Left colon (tissue), 2 donors: ENCODE data around the gene MREG. TPM values are rescaled to one million over a fixed set of nuclear protein-coding genes. Genes with fewer than 3 reads are reported as not detected.
A peak's percentile ranks its signal among the peaks of the same experiment; 100 is the strongest.
"Not testable (repeated sequence)": the region's sequence is repeated elsewhere in the genome, so short reads cannot be mapped to it uniquely, and the experiment has no call there.

ENCODE experiments used
- ATAC-seq: fragments of 200-7000 bp; cut with Tn5 transposase; one replicate; pipeline ENCODE4 v1.9.1; 2020; ENCODE audit warnings: mild to moderate bottlenecking, moderate library complexity
- DNase-seq, 2 donors: peaks; one replicate each; pipeline ENCODE4 v3.0.0-alpha.2; 2020
- intact Hi-C, 2 donors: fragments of 100-400 bp; cut with DNase I in 1 of 2; cut with micrococcal nuclease in 1 of 2; formaldehyde crosslinking; loops; one replicate each; pipeline versions ENCODE4 v1.11.2 to v1.14.0; 2022; cut with DNase I, micrococcal nuclease
- total RNA-seq, 2 donors: library from RNA; stranded (reverse); fragmentation: NEBNext Ultra II Directional; extraction: Animal tissue kit (Norgen Biotek cat#: 25700); gene quantifications; one replicate each; pipeline ENCODE4 v1.2.1, GENCODE V29; 2021
- donor health status: DM: no; HTN: no; CAD: no.
- donor health status: DM: yes; HTN: yes; CAD: no.

Gene MREG
- total RNA-seq, 2 donors from 2014 or later: 8.9 to 12.4 TPM

DNA sequence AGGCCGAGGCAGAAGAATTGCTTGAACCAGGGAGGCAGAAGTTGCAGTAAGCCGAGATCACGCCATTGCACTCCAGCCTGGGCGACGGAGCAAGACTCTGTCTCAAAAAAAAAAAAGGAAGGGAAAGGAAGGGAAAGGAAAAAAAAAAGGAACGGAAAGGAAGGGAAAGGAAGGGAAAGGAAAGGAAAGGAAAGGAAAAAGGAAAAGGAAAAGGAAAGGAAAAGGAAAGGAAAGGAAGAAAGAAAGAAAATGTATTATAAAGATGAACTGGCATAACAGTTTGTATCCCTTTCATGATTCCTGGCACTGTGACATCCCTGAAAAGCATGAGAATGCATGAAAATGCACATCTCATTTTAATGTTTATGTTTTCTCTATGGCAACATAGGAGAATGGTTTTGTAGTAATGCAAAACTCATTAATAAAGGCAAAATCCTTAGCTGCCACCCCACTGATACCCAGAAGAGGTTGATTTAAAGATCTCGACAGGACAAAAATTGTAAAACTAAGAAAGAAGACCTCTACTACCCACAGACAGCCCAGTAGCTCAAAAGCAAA lies 11.5 kb upstream of the MREG start:
- intact Hi-C loops: no loop called here
- no peak for DNase-seq
- ATAC-seq: no peak

DNA sequence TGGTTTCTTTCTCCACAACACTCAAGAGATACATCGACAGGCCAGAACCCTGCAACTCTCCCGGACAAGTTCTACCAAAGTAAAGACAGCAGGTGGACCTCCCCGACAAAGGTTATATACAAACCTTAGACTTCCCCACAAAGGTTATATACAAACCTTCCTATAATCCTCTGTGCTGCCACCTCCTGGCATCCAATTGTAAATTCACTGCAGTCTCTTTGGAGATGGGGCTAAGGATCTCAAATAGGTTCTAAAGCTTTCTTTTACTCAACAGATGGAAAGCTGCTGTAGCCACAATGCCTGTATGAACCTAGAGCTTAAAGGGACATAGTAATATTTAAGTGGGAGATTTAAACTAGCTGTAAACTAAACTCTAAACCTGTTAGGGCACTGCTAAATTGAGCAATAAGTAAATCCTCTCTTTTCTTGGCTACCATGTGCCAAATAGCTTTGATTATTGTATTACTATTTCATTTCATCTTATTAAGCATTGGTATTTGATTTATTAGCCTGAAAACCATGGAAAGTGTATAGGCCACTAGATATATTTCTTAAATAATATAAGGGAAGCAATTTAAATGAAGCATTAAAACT lies 9.8 kb upstream of the MREG start:
- peak in 1 of 2 donors; percentile 49 for DNase-seq
- ATAC-seq: peak; percentile 81
- intact Hi-C loops: no loop called here

DNA sequence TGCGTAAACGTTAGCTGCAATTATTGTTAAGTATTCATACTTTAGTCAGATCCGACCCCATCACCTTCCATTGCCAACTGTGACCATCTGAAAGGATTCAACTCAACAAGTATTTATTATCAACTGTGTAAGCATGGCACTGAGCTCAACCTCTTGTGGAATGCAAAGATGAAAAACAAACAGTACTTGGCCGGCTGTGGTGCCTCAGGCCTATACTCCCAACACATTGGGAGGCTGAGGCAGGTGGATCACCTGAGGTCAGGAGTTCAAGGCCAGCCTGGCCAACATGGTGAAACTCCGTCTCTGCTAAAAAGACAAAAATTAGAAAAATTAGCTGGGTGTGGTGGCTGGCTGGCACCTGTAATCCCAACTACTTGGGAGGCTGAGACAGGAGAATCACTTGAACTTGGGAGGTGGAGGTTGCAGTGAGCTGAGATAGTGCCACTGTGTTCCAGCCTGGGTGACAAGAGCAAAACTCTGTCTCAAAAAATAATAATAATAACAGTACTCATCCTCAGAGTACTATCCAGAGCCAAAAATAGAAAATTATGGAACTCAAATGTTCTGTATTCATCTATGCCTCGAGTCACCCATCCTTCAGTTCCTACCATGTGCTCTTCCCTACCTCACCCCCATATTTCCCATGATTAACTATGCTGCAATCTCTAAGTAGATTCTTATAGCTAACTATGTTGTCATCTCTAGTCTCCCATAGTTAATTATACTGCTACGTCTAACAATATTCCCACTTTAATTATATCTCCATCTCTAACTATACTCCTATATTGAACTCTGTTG lies 8.6 kb upstream of the MREG start:
- no peak for DNase-seq
- intact Hi-C loops: no loop called here
- ATAC-seq: no peak

DNA sequence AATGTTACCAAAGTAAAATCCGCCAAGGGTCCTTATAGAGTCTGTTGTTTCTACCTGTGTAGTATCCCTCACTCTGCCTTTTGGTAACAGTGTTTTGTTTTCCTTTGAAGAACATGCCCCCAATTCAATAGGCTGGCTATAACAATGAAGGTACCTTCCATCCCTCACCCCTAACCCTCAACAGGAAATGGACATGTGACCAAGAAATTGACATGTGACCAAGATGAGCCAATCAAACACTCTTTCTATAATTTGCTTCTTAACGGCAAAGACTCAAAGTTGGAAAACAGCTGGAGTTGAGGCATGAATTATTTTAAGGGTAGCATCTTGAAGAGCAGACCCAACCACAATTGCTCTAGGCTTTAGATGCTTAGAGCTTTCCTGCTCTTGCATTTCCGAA lies 5.4 kb upstream of the MREG start:
- intact Hi-C loops: no loop called here
- DNase-seq: no peak

DNA sequence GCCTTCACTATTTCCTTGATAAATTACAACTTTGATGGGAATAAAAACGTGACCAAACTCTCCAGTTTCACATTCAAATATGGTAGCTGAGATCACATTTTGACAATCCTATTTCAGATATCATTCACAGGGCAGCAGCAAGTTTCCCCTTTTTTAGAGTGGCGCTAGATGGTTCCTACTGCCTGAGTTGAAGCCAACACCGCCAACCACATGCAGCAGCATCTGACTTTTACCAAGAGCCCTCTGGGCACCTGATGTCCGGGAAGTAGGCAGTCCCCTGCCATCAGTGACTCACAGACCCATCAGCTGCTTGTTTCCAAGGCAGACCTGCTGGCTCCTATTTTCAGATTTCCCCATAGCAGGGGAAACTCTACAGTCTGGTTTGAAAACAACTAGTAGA lies 4.0 kb upstream of the MREG start:
- ATAC-seq (no peak), DNase-seq (no peak)
- intact Hi-C loops: no loop called here

More for the DNA sequence above, 5.4 kb upstream of the MREG start:
- no peak for ATAC-seq

DNA sequence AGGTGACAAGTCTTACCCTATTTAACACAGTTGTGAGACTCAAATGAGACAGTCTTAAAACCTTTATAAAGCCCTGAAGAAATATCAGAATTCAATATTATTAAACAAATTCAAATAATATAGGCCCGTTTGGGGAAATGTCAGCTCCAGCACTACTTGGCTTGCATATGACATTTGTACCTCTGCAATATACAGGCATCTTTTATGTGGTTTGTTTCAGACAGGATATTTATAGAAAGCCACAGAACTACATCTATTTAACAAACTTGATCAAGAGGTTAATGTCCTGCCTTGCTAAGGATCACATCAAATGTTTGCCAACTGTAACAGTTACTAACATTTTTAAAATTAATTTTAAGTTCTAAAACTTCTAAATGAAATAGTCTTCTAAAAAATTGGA lies 3.2 kb upstream of the MREG start:
- intact Hi-C loops: no loop called here
- DNase-seq (no peak), ATAC-seq (no peak)

DNA sequence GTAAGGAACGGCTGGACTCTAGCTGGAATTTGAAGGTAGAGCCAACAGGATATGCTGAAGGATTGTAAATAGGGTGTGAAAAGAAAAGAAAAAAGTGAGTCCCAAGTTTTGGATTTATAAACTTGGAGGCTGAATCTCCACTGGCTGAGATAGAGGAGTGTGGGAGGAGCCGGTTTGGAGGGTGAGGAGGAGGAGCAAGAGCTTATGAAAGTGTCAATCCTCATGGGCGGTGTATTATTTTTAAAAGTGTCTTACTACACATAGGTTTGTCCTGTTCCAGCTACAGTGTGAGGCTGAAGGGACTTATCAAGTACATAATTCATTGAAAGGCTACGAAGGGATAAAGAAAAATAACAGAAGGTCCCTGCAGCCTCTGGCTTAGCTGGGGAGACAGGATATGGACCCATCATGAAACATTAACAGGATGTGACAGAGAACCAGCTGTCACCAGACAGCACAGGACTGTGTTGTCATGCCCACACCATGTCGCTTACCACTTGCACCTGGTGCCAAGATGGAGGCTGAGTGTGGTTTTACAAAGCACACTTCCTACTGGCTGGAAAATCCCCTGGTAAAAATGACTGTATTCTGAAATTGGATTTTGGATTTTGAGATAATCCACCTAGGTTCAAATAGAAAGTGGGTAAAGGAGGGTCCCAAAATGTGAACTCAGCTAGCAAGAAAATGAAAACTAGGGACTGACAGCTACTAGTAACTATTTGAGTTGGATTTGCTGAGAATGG lies 2.5 kb upstream of the MREG start:
- intact Hi-C loops: no loop called here
- no peak for DNase-seq
- ATAC-seq: no peak

DNA sequence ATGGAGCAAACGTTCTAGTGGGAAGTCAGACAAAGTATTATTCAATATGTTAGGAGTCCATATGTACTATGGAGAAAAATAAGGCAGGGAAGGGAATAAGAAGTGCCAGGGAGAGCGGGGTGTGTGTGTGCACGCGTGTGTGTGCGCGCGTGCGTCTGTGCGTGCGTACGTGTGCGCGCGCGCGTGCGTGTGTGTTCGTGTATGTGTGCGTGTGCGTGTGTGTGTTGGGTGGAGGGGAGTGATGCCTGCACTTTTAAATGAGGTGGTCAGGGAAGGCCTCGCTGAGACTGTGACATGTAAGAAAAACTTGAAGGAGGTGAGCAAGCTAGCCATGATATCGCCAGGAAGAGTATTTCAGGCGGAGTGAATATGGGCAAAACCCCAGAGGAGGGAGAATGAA lies 1.6 kb upstream of the MREG start:
- DNase-seq (no peak), ATAC-seq (no peak)
- intact Hi-C loops: no loop called here

DNA sequence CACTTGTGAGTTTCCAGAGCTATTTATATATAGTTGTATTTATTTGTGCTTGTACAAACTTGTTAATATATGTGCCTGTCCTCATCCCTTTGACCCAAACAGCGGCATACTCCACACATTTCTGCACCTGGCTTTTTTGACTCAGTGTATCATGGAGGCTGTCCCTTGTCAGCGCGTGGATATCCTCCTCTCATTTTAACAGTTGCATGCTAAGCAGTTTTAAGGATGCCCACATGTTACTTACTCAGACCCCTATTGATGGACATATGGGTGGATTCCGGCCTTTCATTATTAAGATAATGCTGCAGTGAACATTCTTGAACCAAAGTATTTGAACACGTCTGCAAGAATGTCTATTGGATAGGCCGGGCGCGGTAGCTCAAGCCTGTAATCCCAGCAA lies 655 bp upstream of the MREG start:
- DNase-seq (no peak), ATAC-seq (no peak)
- intact Hi-C loops: no loop called here

DNA sequence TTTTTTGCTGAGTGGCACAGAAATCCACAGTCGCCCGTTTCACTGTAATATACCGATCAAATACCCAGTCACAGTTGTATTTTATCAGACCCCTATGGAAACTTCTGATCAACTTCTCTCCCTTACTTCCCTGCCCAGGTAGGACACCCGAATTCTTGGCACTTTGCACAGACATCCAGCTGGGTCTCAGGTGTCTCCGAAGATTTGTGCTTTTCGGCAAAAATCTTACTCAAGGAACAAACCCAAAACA lies 596 bp downstream of the MREG start:
- intact Hi-C loops: no loop called here
- DNase-seq (no peak), ATAC-seq (peak; percentile 19)

DNA sequence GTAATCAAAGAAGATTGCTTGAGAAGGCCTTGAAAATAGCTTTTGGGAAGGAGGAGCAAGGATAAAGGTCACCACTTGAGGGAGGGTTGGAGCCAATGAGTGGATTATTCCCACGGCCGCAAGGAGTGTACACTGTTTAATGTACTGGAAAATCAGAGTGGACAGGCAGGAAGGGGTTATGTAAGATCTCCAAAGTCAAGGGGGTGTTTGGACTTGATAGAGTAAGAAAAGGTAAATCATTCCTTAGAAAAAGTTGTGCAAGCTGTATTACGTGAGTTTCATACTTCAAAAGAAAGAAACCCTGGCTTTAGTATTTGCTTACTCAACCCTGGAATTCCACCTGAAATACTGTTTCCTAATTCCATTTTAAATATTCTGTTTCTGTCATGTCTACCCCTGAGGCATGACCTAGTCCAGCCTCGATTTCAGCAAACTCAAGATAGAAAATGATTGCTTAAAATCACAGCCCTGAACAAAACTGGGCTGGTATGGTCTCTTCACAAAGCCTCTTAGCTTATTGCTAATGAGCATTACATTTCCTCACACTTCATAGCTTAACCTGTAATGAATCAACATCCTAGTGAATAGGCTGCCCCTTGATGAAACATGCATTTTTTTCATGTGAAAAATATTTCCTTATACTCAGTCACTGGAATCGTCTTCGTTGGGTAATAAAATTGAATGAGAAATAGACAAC lies 1.1 kb downstream of the MREG start:
- DNase-seq (no peak), ATAC-seq (peak; percentile 63)
- intact Hi-C loops: no loop called here

DNA sequence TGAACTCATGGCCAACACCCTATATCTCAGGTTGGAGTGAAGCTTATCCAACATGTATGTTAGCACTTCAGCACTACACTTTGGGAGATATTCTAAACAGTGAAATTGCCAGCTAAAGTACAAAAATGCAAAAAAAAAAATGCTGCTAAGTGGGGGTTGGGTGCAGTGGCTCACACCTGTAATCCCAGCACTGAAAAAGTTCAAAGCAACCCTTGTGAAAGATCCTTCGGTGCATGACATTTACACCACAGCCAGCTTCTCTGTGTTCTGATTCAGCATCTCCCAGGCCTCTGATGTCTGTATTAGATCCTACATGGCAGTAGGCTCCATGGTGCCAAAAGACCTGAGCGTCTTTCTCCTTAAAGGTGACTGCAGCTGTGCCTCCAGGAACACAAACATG lies 4.1 kb downstream of the MREG start:
- DNase-seq, intact Hi-C loops, ATAC-seq: not testable (repeated sequence)

DNA sequence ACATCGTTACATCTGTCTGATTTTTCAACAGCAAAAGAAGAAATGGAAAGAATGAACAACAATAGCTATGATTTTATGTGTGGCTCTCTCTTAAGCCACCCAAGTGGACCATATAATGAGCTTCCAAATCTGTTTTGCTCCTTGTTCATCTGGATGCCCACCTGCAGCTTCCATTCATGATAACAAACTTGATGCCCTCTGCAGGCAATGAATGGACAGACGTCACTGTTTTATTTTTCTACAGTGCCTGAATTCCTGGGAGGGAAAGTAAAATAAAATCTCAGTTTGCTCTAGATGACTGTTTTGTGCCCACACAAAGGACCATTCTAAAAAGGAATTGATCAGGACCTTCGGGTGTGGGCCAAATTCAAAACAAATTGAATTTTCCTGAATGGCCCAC lies 5.0 kb downstream of the MREG start:
- ATAC-seq (no peak), DNase-seq (no peak)
- intact Hi-C loops: no loop called here

DNA sequence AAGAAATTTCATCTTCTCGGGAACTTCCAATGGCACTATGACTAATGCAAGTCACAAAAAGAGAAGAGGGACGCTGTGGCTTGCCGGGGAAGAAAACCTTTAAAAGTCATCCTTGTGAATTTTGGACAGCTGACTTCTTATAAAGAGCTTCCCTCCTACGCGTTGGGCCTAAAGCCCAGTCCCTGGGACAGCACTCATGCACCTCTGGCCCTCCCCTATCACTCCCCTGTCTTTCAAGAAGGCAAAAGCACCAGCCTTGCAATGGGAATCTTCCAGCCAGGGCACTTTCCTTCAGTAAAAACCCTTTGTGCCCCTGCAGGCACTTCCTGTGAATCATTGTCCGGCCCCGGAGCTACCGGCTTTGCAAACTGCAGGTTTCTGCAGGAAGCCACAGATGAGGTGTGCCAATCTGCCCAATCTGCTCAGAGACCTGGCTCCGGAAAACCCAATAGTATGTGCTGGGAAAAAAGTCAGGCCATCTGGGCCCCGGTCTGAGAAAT lies 7.1 kb downstream of the MREG start:
- DNase-seq (no peak), ATAC-seq (no peak)
- intact Hi-C loops: no loop called here

DNA sequence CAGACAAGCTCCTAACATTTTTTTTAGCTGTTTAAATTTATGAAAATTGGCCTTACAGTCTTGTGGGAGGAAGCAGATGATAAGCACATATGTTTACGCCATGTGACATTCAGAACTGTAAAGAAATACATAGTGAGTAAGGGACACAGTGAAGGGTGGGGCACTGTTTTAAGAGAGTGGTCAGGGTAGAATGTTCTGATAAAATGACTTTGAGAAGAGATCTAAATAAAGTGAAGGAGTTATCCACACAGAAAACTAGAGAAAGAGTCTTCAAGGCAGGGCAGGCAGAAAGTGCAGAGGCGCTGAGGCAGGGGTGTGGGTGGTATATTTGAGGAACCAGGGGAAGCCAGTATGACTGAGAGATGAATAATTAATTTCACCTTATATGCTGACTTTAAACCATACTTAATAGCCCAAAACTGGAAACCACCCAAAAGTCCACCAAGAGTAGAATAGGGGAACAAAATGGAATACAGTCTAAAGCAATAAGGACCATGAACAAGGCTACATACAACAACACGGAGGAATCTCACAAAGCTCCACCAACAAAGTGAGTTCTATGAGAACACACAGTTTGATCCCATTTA lies 8.6 kb downstream of the MREG start:
- DNase-seq (no peak), ATAC-seq (no peak)
- intact Hi-C loops: no loop called here

DNA sequence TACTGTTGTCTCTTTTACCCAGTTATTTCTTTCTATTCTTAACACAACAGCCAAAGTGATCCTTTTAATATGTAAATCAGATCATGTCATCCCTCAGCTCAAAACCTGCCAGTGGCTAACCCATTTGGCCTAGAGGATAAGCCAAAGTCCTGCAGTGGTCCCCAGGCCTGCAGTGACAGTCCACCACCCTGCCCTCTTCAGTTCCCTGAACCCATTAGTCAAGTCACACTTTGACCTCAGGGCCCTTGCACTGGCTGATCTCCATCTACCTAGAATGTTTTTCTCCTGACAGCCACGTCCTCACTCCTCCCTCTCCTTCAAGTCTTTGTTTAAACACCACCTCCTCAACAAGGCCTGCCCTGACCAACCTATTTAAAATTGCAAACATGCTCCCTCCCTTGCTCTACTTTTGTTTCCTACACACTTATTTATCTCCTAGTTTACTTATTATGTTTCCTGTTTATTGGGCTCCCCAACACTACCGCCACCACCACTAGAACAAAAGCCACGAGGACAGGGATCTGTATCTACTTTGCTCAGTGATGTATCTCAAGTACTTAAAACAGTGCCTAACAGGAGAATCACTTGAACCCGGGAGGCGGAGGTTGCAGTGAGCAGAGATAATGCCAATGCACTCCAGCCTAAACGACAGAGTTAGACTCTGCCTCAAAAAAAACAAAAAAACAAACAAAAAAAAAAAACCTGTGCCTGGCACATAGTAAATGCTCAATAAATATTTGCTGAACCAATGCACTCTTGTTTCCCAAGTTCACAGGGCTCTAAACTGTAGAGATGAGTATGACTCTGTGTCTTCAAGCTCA lies 9.3 kb downstream of the MREG start:
- ATAC-seq: no peak
- no peak for DNase-seq
- intact Hi-C loops: no loop called here

DNA sequence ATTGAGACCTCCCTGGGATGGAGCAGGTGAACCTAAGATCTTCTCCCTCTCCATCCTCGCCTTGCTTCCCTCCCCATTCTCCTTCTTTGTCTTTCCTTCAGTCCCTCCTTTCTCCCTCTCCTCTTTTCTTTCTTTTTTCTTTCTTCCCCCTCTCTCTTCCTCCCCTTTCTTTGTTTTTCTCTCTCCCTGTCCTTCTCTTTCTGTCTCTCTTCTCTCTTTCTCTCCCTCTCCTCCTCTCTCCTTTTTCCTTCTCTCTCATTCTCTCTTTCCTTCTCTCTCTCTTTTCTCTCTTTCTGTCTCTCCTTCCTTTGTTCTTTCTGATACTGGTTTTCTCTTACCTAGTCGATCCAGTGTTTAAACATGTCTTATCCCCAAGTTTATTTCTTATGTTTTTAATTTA lies 10.7 kb downstream of the MREG start:
- DNase-seq (no peak), ATAC-seq (no peak)
- intact Hi-C loops: no loop called here

DNA sequence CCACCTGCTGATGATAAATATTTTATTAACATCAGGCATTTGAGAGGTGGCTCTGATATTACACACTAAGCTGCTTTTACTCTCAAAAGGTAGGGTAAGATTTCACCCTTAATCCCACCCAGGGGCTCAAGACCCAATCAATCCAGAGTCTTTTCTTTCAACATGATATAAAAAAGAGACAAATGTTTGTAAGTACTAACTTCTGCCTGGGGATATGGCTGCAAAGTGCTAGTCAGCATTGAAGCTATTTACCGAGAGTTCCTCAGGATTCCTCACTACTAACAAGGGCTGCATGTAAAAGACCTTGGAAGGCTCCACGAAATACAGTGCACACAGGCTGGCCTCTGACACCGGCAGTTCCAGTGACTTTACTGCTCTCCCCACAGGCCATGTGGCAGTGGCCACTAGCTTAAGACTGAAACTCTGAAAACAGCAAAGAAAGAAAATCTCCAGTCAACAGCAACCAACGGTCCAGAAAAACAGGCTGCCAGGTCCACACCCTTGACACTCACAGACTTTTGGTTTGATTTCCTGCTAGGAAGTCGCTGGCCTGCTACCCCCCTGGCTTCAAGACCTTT lies 11.2 kb downstream of the MREG start:
- DNase-seq (no peak), ATAC-seq (peak; percentile 49)
- intact Hi-C loops: no loop called here
